ENCODE results near the gene FAM72A.

FAM72A gene

DNA sequence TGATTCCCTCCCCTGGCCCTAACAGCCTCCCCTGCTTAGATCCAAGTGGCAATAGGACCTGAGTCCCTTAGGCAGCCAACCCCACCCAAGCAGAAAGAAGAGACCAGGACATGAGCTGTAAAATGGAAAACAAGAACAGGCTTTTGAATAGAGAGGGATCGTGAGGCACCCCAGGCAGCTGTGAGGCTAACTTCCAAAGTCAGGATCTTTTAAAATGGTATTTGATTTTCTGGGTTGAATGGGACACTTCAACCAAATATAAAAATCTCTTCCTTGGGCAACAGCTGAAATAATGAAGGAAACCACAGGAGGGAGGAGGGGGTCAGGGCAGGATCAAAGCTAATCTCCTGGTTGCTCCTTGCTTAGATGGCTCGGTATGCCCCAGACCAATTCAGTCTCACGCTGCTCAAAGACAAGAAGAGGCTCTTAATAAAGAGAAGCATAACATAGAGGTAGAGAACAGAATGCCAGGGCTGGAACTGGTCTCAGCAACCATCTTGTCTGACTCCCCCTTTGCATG, 56.8 kb downstream of the FAM72A start:
- DNase-seq: no peak

- no peak for DNase-seq
Observed at GRCh38 chr1:206144605-206145004, 58.0 kb downstream of the FAM72A start.

DNA sequence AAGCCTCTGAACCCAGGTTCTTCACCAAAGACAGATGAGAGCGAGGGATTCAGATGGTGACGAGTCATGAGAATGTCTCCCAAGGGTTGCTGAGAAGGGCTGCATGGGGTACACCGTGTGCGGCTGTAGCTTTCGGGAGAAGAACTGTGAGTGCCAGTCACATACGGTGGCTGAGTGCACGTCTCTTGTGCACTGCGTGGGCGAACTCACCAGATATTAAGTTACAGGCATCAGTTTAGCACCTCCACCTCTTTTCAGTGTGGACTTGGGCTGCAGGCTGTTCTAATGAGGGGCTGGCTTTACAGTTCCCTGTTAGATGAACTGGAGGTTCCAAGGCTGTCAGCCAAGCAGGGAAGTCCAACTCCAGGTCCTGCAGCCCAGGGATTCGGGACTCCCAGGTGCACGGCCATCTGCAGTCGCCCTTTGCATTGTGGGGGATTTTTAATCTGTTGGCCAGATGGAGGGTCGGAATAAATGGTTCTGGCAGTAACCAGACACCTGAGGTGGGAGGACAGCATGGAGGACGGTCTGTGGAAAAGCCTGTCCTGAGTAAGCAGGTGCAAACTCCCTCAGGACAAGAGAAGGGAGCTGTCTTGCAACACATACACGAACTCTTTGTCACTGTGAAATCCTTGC, 59.0 kb downstream of the FAM72A start:
- DNase-seq: no peak

DNA sequence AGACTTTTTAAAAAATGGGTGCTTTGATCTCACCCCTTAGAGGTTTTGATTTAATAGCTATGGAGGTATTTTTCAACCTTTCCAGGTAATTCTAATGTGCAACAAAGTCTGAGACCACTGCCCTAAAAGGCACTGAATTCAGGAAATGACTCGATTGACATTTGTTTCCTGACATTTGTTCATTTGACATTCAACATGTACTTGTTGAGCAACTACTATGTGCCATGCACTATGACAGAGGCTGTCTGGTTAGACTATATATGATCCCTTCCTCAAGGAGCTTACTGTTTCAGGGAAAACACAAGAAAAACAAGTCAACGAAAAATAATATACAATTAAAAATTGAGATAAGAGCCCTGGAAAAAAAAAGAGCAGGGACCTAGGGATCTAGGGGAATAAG, 59.9 kb downstream of the FAM72A start:
- DNase-seq: no peak

DNA sequence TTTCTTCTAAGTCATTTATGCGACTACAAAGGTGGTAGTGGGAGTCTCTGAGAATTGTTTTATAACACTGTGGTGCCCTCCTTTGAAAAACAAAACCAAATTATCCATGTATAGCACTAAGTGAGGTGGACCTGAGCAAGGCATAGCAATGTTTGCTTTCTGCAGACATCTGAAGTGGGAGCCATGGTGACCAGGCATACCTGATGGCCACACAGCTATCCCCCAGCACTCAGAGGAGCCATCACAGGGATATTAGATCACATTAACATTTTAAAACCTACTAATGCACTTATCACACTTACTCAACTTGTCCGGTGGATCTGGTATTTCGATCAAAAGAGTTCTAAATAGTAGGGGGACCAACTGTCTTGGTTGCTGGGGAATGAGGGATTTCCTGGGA, 60.6 kb downstream of the FAM72A start:
- DNase-seq: no peak

DNA sequence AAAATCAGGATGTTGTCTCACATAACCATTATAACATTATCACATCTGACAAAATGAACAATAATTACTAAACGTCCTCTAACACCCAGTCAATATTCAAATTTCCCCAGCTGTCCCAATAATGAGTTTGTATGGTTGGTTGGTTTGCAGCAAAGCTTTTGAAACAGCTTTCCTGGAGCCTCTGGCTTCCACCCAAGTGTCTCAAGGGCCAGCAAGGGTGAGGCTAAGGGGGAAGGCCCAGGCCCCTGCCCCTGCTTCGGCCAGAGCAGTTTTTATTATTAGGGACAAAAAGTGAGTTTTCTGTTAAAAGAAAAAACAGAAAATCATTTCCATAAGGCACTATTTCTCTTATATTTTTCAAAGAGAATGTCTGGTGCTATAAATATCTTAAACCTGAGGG, 66.4 kb downstream of the FAM72A start:
- no peak for DNase-seq

Data from COR-L47 (cell line).